Panc1 (cell line): Measurements from ENCODE around the gene ISYNA1.

Experiments used
- CTCF ChIP-seq: fragments of 450-650 bp; IDR thresholded peaks from 2 replicates; pipeline ENCODE4 v1.5.1; 2017; ENCODE audit warnings: mild to moderate bottlenecking
- POLR2AphosphoS5 ChIP-seq: IDR thresholded peaks from 2 replicates; pipeline ENCODE4 v1.6.1; 2012; ENCODE audit warnings: mild to moderate bottlenecking, low read depth, low read length, moderate library complexity
- REST ChIP-seq, 2 experiments: IDR thresholded peaks; 2 replicates each; pipeline ENCODE4 v1.6.1; 2011 to 2012; ENCODE audit warnings: low read depth in 2 of 2, control low read depth in 1 of 2, low read length in 1 of 2, mild to moderate bottlenecking in 1 of 2, moderate library complexity in 1 of 2; ENCODE audit not compliant: insufficient read depth in 1 of 2
- TCF7L2 ChIP-seq: IDR thresholded peaks from 2 replicates; pipeline ENCODE4 v1.6.1; 2011; ENCODE audit warnings: mild to moderate bottlenecking, low read depth, low read length, inconsistent platforms

- TF ChIP-seq CTCF (peak; percentile 85), POLR2AphosphoS5 (peak; percentile 98), REST (IDR thresholded peaks at IDR 0.05; ENCODE audit: insufficient read depth in 1 of 2, low read depth in 2 of 2, low read length in 1 of 2) (peak in 1 of 2 experiments; percentile 77; a peak in 1 of 4 replicates), TCF7L2 (no peak)
Measured at GRCh38 chr19:18385675-18386542, 52.0 kb downstream of the ISYNA1 start, which contains the start of gene GDF15.
